SK-N-SH (cell line): ENCODE data around the gene CHMP2B.

Source experiments
- EP300 ChIP-seq, 2 experiments: IDR thresholded peaks; 2 replicates each; pipeline versions ENCODE4 v1.4.0 to v1.6.1; 2012; ENCODE audit warnings: borderline replicate concordance in 1 of 2, low read depth in 1 of 2, low read length in 1 of 2
- GABPA ChIP-seq: IDR thresholded peaks from 2 replicates; pipeline ENCODE4 v1.4.0; 2012; ENCODE audit warnings: low read depth, mild to moderate bottlenecking
- MAX ChIP-seq: IDR thresholded peaks from 2 replicates; pipeline ENCODE4 v1.4.0; 2012; ENCODE audit warnings: low read depth
- NRF1 ChIP-seq: IDR thresholded peaks from 2 replicates; pipeline ENCODE4 v1.6.1; 2012; ENCODE audit warnings: low read depth, mild to moderate bottlenecking, low read length
- POLR2AphosphoS5 ChIP-seq: IDR thresholded peaks from 2 replicates; pipeline ENCODE4 v1.6.1; 2012; ENCODE audit warnings: low read depth, low read length
- RAD21 ChIP-seq: IDR thresholded peaks from 2 replicates; pipeline ENCODE4 v1.6.1; 2012; ENCODE audit warnings: mild to moderate bottlenecking, low read length
- RXRA ChIP-seq: IDR thresholded peaks from 2 replicates; pipeline ENCODE4 v1.4.0; 2012; ENCODE audit warnings: low read depth, mild to moderate bottlenecking, borderline replicate concordance
- SIN3A ChIP-seq: IDR thresholded peaks from 2 replicates; pipeline ENCODE4 v1.6.1; 2012; ENCODE audit warnings: low read depth, mild to moderate bottlenecking, low read length, moderate library complexity, borderline replicate concordance
- TEAD4 ChIP-seq: IDR thresholded peaks from 2 replicates; pipeline ENCODE4 v1.4.0; 2012; ENCODE audit warnings: mild to moderate bottlenecking, borderline replicate concordance; ENCODE audit not compliant: insufficient read depth
- TF ChIP-seq, protein P1 (sequence below): fragments of 200-600 bp; sonication (generic); IDR thresholded peaks from 2 replicates; pipeline ENCODE4 v1.6.1; 2017; ENCODE audit warnings: antibody characterized with exemption, mild to moderate bottlenecking, moderate library complexity
- TF ChIP-seq, protein P2 (sequence below): IDR thresholded peaks from 2 replicates; pipeline ENCODE4 v1.4.0; 2012; ENCODE audit warnings: low read depth, borderline replicate concordance

- TF ChIP-seq SIN3A (no peak), RAD21 (no peak), NRF1 (no peak), POLR2AphosphoS5 (no peak), MAX (no peak), GABPA (no peak), RXRA (no peak), TEAD4 (no peak), EP300 (IDR thresholded peaks at IDR 0.05; ENCODE audit: borderline replicate concordance in 1 of 2, low read depth in 1 of 2, low read length in 1 of 2) (no peak)
- TF ChIP-seq, protein P1, sequence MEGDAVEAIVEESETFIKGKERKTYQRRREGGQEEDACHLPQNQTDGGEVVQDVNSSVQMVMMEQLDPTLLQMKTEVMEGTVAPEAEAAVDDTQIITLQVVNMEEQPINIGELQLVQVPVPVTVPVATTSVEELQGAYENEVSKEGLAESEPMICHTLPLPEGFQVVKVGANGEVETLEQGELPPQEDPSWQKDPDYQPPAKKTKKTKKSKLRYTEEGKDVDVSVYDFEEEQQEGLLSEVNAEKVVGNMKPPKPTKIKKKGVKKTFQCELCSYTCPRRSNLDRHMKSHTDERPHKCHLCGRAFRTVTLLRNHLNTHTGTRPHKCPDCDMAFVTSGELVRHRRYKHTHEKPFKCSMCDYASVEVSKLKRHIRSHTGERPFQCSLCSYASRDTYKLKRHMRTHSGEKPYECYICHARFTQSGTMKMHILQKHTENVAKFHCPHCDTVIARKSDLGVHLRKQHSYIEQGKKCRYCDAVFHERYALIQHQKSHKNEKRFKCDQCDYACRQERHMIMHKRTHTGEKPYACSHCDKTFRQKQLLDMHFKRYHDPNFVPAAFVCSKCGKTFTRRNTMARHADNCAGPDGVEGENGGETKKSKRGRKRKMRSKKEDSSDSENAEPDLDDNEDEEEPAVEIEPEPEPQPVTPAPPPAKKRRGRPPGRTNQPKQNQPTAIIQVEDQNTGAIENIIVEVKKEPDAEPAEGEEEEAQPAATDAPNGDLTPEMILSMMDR, result no peak
- TF ChIP-seq, protein P2, sequence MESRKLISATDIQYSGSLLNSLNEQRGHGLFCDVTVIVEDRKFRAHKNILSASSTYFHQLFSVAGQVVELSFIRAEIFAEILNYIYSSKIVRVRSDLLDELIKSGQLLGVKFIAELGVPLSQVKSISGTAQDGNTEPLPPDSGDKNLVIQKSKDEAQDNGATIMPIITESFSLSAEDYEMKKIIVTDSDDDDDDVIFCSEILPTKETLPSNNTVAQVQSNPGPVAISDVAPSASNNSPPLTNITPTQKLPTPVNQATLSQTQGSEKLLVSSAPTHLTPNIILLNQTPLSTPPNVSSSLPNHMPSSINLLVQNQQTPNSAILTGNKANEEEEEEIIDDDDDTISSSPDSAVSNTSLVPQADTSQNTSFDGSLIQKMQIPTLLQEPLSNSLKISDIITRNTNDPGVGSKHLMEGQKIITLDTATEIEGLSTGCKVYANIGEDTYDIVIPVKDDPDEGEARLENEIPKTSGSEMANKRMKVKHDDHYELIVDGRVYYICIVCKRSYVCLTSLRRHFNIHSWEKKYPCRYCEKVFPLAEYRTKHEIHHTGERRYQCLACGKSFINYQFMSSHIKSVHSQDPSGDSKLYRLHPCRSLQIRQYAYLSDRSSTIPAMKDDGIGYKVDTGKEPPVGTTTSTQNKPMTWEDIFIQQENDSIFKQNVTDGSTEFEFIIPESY, result no peak
Measured at GRCh38 chr3:87229113-87229512, 2.0 kb downstream of the CHMP2B start.
